Epithelial cell of esophagus (primary cell): ENCODE results near the gene TMPRSS9.
"Not testable (repeated sequence)": the region's sequence is repeated elsewhere in the genome, so short reads cannot be mapped to it uniquely, and the experiment has no call there.

ENCODE experiments used
- DNase-seq: peaks from one replicate; pipeline ENCODE4 v3.0.0; 2010; ENCODE audit warnings: low read depth
- H3K4me3 ChIP-seq: 2 replicates; pipeline ENCODE4 v1.5.1; 2011; ENCODE audit warnings: mild to moderate bottlenecking, low read length, control low read depth
- TF ChIP-seq, protein P1 (sequence below): IDR thresholded peaks from 2 replicates; pipeline ENCODE4 v1.5.1; 2011; ENCODE audit warnings: low read depth, mild to moderate bottlenecking, low read length, control low read depth, inconsistent platforms; ENCODE audit not compliant: insufficient read depth; ENCODE audit errors: missing control alignments

The TMPRSS9 gene

DNA sequence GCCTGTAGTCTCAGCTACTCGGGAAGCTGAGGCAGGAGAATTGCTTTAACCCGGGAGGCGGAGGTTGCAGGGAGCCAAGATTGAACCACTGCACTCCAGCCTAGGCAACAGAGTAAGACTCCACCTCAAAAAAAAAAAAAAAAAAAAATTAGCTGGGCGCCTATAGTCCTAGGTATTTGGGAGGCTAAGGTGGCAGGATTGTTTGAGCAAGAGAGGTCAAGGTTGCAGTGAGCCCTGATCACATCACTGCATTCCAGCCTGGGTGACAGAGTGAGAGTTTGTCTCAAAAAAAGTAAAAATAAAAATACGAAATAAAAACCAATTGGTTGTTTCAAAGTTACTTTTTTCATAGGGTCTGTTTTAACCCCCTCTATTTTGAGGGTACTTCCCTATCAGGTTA lies 98.0 kb downstream of the TMPRSS9 start:
- DNase-seq: no peak
- no peak overlapping the region for H3K4me3 ChIP-seq
- TF ChIP-seq, protein P1, sequence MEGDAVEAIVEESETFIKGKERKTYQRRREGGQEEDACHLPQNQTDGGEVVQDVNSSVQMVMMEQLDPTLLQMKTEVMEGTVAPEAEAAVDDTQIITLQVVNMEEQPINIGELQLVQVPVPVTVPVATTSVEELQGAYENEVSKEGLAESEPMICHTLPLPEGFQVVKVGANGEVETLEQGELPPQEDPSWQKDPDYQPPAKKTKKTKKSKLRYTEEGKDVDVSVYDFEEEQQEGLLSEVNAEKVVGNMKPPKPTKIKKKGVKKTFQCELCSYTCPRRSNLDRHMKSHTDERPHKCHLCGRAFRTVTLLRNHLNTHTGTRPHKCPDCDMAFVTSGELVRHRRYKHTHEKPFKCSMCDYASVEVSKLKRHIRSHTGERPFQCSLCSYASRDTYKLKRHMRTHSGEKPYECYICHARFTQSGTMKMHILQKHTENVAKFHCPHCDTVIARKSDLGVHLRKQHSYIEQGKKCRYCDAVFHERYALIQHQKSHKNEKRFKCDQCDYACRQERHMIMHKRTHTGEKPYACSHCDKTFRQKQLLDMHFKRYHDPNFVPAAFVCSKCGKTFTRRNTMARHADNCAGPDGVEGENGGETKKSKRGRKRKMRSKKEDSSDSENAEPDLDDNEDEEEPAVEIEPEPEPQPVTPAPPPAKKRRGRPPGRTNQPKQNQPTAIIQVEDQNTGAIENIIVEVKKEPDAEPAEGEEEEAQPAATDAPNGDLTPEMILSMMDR: no peak

- not testable (repeated sequence) for H3K4me3 ChIP-seq, DNase-seq
These were observed 98.7 kb downstream of the TMPRSS9 start for GRCh38 chr19:2458776-2459175.

GRCh38 chr19:2460245-2460644 lies 100.2 kb downstream of the TMPRSS9 start:
- H3K4me3 ChIP-seq: no peak overlapping the region
- DNase-seq: no peak
- TF ChIP-seq, protein P1: no peak

DNA sequence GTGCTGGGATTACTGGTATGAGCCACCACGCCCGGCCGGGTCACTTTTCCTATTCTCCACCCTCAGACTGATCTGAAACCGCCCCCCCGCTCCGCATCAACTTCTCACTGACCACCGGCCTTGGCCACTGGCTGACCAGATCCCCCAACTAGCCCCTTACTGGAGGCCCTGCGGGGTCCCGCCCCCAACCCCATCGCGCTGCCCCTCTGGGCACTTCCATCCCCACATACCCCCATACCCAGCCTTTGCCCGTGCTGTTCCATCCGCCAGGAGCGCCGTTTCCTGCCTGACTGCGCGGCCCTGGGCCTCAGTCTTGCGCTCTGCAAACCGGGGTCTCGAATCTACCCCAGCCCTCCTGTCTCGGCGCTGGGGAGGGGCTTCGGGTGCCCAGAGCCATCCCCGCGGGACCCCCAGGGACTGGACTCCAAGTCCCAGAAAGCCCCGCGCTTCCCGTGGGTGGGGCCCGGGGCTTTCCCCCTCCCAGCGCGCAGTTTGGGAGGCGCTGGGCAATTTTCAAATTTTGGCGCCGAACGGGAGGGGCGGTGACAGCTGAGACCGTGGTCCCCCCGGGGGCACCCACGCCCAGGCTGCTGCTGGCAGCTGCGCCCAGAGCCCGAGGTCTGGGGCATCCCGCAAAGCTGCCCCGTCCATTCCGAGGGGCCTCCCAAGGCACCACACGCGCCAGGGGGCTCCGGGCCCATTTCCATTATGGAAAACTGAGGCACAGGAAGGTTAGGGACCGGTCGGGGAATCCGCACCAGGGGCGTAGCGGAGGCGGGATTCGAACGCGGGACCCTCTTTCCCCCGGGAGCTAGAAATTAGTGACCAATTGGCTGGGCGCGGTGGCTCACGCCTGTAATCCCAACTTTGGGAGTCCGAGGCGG lies 101.9 kb downstream of the TMPRSS9 start:
- TF ChIP-seq, protein P1: peak; percentile 39
- H3K4me3 ChIP-seq: peak overlapping the region; percentile 48
- peak; percentile 68 for DNase-seq

GRCh38 chr19:2462635-2463421 lies 102.8 kb downstream of the TMPRSS9 start:
- TF ChIP-seq, protein P1: no peak
- peak; percentile 94 for DNase-seq
- H3K4me3 ChIP-seq: peak overlapping the region; percentile 48

- DNase-seq, H3K4me3 ChIP-seq: not testable (repeated sequence)
These were observed 103.6 kb downstream of the TMPRSS9 start for GRCh38 chr19:2463694-2464093.

DNA sequence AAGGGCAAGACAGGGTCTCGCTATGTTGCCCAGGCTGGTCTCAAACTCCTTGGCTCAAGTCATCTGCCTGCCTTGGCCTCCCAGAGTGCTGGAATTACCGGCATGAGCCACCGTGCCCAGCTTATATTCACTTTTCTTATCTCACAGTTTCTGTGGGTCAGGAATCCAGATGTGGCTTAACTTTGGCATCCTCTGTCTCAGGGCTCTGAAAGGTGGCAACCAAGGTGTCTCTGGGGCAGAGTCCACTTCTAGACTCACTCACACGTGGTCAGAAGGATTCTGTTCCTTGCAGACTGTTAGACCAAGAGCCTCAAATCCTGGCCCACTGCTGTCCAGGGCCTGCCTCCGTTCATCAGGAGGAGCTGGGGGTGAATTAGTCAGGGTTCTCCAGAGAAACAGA lies 104.3 kb downstream of the TMPRSS9 start:
- no peak for DNase-seq
- TF ChIP-seq, protein P1: no peak
- no peak overlapping the region for H3K4me3 ChIP-seq
